Measurements from ENCODE around the gene ARHGEF33.
A peak's percentile ranks its signal among the peaks of the same experiment; 100 is the strongest.

Gene ARHGEF33

GRCh38 chr2:38871432-38871831, 18.2 kb upstream of the ARHGEF33 start:
- H3K27ac ChIP-seq = no peak overlapping the region
- TF ChIP-seq, protein P1, sequence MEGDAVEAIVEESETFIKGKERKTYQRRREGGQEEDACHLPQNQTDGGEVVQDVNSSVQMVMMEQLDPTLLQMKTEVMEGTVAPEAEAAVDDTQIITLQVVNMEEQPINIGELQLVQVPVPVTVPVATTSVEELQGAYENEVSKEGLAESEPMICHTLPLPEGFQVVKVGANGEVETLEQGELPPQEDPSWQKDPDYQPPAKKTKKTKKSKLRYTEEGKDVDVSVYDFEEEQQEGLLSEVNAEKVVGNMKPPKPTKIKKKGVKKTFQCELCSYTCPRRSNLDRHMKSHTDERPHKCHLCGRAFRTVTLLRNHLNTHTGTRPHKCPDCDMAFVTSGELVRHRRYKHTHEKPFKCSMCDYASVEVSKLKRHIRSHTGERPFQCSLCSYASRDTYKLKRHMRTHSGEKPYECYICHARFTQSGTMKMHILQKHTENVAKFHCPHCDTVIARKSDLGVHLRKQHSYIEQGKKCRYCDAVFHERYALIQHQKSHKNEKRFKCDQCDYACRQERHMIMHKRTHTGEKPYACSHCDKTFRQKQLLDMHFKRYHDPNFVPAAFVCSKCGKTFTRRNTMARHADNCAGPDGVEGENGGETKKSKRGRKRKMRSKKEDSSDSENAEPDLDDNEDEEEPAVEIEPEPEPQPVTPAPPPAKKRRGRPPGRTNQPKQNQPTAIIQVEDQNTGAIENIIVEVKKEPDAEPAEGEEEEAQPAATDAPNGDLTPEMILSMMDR (conservative IDR thresholded peaks at IDR 0.05; ENCODE audit: low read depth) = no peak
- ChIA-PET POLR2A (ENCODE audit: low non-redundant PET) (no interaction called here), CTCF (no interaction called here)
- DNase-seq (ENCODE audit: low spot score) = no peak

DNA sequence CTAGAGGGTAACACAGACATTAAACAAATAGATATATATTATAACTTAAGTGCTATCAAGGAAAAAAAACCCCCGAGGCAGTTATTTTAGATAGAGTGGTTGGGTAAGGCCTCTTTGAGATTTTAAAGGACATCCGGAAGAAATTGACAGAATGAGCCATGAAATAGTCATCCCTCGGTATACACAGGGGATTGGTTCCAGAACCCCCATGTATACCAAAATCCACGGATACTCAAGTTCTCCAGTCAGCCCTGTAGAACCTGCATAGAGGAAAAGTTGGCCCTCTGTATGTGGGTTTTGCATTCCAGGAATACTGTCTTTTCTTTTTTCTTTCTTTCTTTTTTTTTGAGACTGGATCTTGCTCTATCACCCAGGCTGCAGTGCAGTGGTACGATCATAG, 15.9 kb upstream of the ARHGEF33 start:
- ChIA-PET POLR2A (ENCODE audit: low non-redundant PET) (interaction anchor here (0.6 kb wide), 1 partner anchor 33 kb away, joined by 3 read pairs; no protein-coding TSS in a partner anchor), CTCF (no interaction called here)
- TF ChIP-seq, protein P1 (conservative IDR thresholded peaks at IDR 0.05; ENCODE audit: low read depth) = no peak

GRCh38 chr2:38875227-38875575, 14.5 kb upstream of the ARHGEF33 start:
- peak overlapping the region; percentile 71 for H3K27ac ChIP-seq
- DNase-seq (ENCODE audit: low spot score) = no peak
- TF ChIP-seq, protein P1 (conservative IDR thresholded peaks at IDR 0.05; ENCODE audit: low read depth) = no peak
- ChIA-PET POLR2A (ENCODE audit: low non-redundant PET) (no interaction called here), CTCF (no interaction called here)

More for the DNA sequence above, 15.9 kb upstream of the ARHGEF33 start:
- DNase-seq (ENCODE audit: low spot score) = no peak
- no peak overlapping the region for H3K27ac ChIP-seq

- TF ChIP-seq, protein P1 (conservative IDR thresholded peaks at IDR 0.05; ENCODE audit: low read depth) = no peak
- ChIA-PET POLR2A (ENCODE audit: low non-redundant PET) (no interaction called here), CTCF (interaction anchor here (0.5 to 1.2 kb wide), 3 partner anchors 72 to 354 kb away, joined by 4 to 8 read pairs (median 4); no protein-coding TSS in a partner anchor)
- H3K27ac ChIP-seq = peak within 1 kb of the TSS; percentile 71
- peak; percentile 97 for DNase-seq (ENCODE audit: low spot score)
Measured at GRCh38 chr2:38875576-38876367, 13.9 kb upstream of the ARHGEF33 start, which contains the start of the genes DHX57 and MORN2. DHX57 (minus strand) TSS chr2:38875934; CDS start chr2:38868405, 7,529 bp downstream. MORN2 (plus strand) TSS chr2:38875976.

- CTCF ChIA-PET = interaction anchor here (0.5 to 1.2 kb wide), 2 partner anchors 71 to 306 kb away, joined by 4 to 8 read pairs; no protein-coding TSS in a partner anchor
- POLR2A ChIA-PET (ENCODE audit: low non-redundant PET) = no interaction called here
- DNase-seq (ENCODE audit: low spot score) = peak; percentile 11
- H3K27ac ChIP-seq = peak overlapping the region; percentile 71
- TF ChIP-seq, protein P1 (conservative IDR thresholded peaks at IDR 0.05; ENCODE audit: low read depth) = no peak
Measured at GRCh38 chr2:38876407-38876806, 13.3 kb upstream of the ARHGEF33 start.

- TF ChIP-seq, protein P1 (conservative IDR thresholded peaks at IDR 0.05; ENCODE audit: low read depth) = no peak
- POLR2A ChIA-PET (ENCODE audit: low non-redundant PET) = no interaction called here
- CTCF ChIA-PET = no interaction called here
- DNase-seq (ENCODE audit: low spot score) = no peak
- no peak overlapping the region for H3K27ac ChIP-seq
Measured at GRCh38 chr2:38886063-38886462, 3.6 kb upstream of the ARHGEF33 start.
